ENCODE data around the gene PSME3IP1. TPM values are rescaled to one million over a fixed set of nuclear protein-coding genes. Genes with fewer than 3 reads are reported as not detected.

Gene PSME3IP1
- total and polyA plus RNA-seq, 12 donors = 32.9 to 129 (median 67.8) TPM

GRCh38 chr16:57172721-57173290 lies 13.0 kb downstream of the PSME3IP1 start:
- H3K36me3 ChIP-seq (replicated peaks in 1 of 2) = peaks cover 0 to 42% of the 10 kb centered on the region in 2 donors
- H3K4me1 ChIP-seq (replicated peaks in 1 of 2) = peaks cover 0 to 1% of the 10 kb centered on the region in 2 donors
- no peaks in the 10 kb centered on the region for H3K9me3 ChIP-seq (replicated peaks in 1 of 3)
- no peak for DNase-seq
- no peak overlapping the region for H3K4me3 ChIP-seq
- no peaks in the 10 kb centered on the region for H3K27me3 ChIP-seq
- WGBS, 4 donors = 81 to 94% (median 84%) methylated on average over 5 of the region's 5 CpGs
- no peak overlapping the region for H3K27ac ChIP-seq
- TF ChIP-seq CTCF (IDR thresholded peaks at IDR 0.05) (no peak), POLR2A (IDR thresholded peaks at IDR 0.05) (no peak)
- intact Hi-C loops (cut with DNase I) = loop anchor here (5.0 kb wide), 1 partner anchor 91 kb away; no protein-coding TSS in a partner anchor

DNA sequence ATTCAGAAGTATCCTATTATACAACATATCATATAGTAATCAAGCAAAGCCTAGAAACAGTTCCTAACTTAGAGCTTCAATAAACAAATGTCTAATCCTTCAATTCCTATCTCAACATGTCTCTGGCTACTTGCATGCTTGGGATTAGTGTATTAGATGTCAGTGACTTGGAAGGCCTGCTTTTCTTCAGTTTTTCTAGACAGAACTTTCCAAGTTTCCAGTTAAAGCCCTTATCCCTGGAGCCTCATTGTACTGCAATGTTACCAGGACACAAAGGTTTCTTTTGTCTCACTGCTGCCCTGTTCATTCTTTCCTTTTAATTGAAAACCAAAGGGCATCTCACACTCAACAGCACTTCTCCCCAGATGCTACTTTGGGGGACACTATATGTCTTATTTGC lies 16.5 kb downstream of the PSME3IP1 start:
- intact Hi-C loops (cut with DNase I) = no loop called here
- DNase-seq = no peak
- Histone ChIP-seq H3K27me3 (no peaks in the 10 kb centered on the region), H3K36me3 (replicated peaks in 1 of 2) (peaks cover 0 to 69% of the 10 kb centered on the region in 2 donors), H3K9me3 (replicated peaks in 1 of 3) (no peaks in the 10 kb centered on the region), H3K4me1 (replicated peaks in 1 of 2) (peaks cover 0 to 19% of the 10 kb centered on the region in 2 donors), H3K27ac (no peak overlapping the region), H3K4me3 (no peak overlapping the region)
- TF ChIP-seq POLR2A (IDR thresholded peaks at IDR 0.05) (no peak), CTCF (IDR thresholded peaks at IDR 0.05) (no peak)

DNA sequence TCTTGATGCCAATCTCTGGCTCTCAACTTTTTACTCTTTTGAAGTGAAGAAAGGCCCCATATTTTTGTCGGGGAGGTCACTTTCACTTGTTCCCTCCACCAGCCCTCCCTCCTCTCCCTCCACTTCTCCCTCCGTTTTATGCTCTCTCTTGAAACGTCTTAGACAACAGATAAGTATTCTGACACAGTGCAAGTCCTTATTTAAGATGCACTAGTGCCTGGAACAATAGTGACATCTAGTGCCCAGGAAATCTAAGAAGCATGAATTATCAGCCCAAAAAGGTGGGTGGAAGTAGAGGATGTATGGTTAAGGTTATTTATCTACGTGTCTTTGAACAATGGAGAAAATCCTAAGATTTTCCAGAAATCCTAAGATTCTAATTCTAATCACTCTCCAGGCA lies 17.9 kb downstream of the PSME3IP1 start:
- DNase-seq = no peak
- intact Hi-C loops (cut with DNase I) = no loop called here
- 15 to 20% (median 16%) methylated on average over 4 of the region's 4 CpGs for WGBS, 4 donors
- Histone ChIP-seq H3K27me3 (no peaks in the 10 kb centered on the region), H3K9me3 (replicated peaks in 1 of 3) (no peaks in the 10 kb centered on the region), H3K4me1 (replicated peaks in 1 of 2) (peaks cover 0 to 19% of the 10 kb centered on the region in 2 donors), H3K27ac (no peak overlapping the region), H3K36me3 (replicated peaks in 1 of 2) (peaks cover 0 to 76% of the 10 kb centered on the region in 2 donors), H3K4me3 (no peak overlapping the region)
- TF ChIP-seq POLR2A (IDR thresholded peaks at IDR 0.05) (no peak), CTCF (IDR thresholded peaks at IDR 0.05) (peak in 5 of 6 experiments; percentile 38 to 70 (median 58))

DNA sequence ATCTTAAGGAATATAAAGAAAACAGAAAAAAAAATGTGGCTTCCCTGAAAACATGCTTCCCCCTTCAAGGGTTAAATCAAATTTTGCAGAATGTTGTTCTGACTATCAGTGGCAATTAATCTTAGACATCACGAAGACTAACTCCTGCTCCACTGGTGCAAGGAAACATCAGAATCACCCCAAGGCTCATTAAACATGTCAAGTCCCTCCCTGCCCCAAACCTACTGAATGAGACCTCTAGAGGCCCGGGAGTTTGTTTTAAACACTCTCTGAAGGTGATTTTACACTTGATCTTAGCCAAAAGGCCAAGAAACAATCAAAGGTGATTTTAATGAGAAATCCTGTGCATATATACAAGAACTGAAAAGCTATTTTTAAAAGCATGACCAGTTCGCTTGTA lies 18.3 kb downstream of the PSME3IP1 start:
- no peak for TF ChIP-seq CTCF (IDR thresholded peaks at IDR 0.05)
- no peak for TF ChIP-seq POLR2A (IDR thresholded peaks at IDR 0.05)
- Histone ChIP-seq H3K4me1 (replicated peaks in 1 of 2) (peaks cover 0 to 19% of the 10 kb centered on the region in 2 donors), H3K27ac (no peak overlapping the region), H3K4me3 (no peak overlapping the region), H3K36me3 (replicated peaks in 1 of 2) (peaks cover 0 to 76% of the 10 kb centered on the region in 2 donors), H3K9me3 (replicated peaks in 1 of 3) (no peaks in the 10 kb centered on the region), H3K27me3 (no peaks in the 10 kb centered on the region)
- intact Hi-C loops (cut with DNase I) = no loop called here
- no peak for DNase-seq
- 58 to 66% (median 60%) methylated on average over 3 of the region's 3 CpGs for WGBS, 4 donors

All from adrenal gland (tissue), 12 donors.